ENCODE results near the gene ALCAM.

Gene ALCAM

DNA sequence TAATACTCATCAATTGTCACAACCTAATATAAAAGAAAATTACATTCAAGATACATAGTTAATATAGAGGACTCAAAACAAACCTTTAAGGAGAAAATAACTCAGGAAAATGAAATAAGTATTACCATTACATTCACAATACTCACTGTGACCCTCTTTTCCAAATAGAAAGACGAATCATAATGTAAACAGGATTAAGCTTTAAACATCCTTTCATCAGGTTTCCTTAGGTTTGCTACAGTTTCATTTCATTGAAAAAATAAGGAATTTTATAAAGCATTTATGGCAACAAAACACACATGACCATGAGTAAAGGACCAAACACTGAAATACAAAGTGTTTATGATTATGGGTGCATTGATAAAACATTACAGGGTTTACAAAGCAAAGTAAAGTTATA lies 162.7 kb downstream of the ALCAM start:
- Histone ChIP-seq H3K4me3 (replicated peaks; ENCODE audit: low read depth, low read length) (no peak overlapping the region), H3K27me3 (replicated peaks; ENCODE audit: control insufficient read depth, insufficient read depth, low read length) (no peaks in the 10 kb centered on the region), H3K36me3 (ENCODE audit: control insufficient read depth, insufficient read depth, low read length) (no peaks in the 10 kb centered on the region; the same call in none of the 2 replicates)
- TF ChIP-seq CTCF (IDR thresholded peaks at IDR 0.05; ENCODE audit: insufficient read depth, low read length, poor library complexity, severe bottlenecking) = no peak
- no peak for DNase-seq (ENCODE audit: extremely low read depth, insufficient read length)

- TF ChIP-seq CTCF (IDR thresholded peaks at IDR 0.05; ENCODE audit: insufficient read depth, low read length, poor library complexity, severe bottlenecking) = no peak
- Histone ChIP-seq H3K36me3 (ENCODE audit: control insufficient read depth, insufficient read depth, low read length) (no peaks in the 10 kb centered on the region; the same call in none of the 2 replicates), H3K4me3 (replicated peaks; ENCODE audit: low read depth, low read length) (no peak overlapping the region), H3K27me3 (replicated peaks; ENCODE audit: control insufficient read depth, insufficient read depth, low read length) (no peaks in the 10 kb centered on the region)
- DNase-seq (ENCODE audit: extremely low read depth, insufficient read length) = no peak
Measured at GRCh38 chr3:105532251-105532650, 165.5 kb downstream of the ALCAM start.

DNA sequence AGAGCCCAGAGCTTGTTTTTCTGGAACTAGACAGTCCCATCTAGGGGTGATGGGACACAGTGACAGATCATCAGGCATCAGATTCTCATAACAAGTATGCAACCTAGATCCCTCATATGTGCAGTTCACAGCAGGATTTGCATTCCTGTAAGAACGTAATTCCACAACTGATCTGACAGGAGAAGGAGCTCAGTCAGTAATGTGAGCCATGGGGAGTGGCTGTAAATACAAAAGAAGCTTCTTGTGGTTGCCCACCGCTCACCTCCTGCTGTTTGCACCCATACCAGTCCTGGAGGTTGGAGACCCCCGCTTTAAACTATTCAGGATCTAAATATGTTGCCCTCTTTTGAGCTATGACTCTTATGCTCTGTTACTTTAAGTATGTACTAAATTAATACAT lies 167.3 kb downstream of the ALCAM start:
- no peak for TF ChIP-seq CTCF (IDR thresholded peaks at IDR 0.05; ENCODE audit: insufficient read depth, low read length, poor library complexity, severe bottlenecking)
- H3K36me3 ChIP-seq (ENCODE audit: control insufficient read depth, insufficient read depth, low read length) = peaks cover 2% of the 10 kb centered on the region; the same call in 1 of the 2 replicates
- no peak overlapping the region for H3K4me3 ChIP-seq (replicated peaks; ENCODE audit: low read depth, low read length)

GRCh38 chr3:105534491-105534890 lies 167.8 kb downstream of the ALCAM start:
- no peak for TF ChIP-seq CTCF (IDR thresholded peaks at IDR 0.05; ENCODE audit: insufficient read depth, low read length, poor library complexity, severe bottlenecking)
- DNase-seq (ENCODE audit: extremely low read depth, insufficient read length) = no peak
- H3K27me3 ChIP-seq (replicated peaks; ENCODE audit: control insufficient read depth, insufficient read depth, low read length) = no peaks in the 10 kb centered on the region

More for the DNA sequence above, 167.3 kb downstream of the ALCAM start:
- no peak for DNase-seq (ENCODE audit: extremely low read depth, insufficient read length)
- no peaks in the 10 kb centered on the region for H3K27me3 ChIP-seq (replicated peaks; ENCODE audit: control insufficient read depth, insufficient read depth, low read length)

DNA sequence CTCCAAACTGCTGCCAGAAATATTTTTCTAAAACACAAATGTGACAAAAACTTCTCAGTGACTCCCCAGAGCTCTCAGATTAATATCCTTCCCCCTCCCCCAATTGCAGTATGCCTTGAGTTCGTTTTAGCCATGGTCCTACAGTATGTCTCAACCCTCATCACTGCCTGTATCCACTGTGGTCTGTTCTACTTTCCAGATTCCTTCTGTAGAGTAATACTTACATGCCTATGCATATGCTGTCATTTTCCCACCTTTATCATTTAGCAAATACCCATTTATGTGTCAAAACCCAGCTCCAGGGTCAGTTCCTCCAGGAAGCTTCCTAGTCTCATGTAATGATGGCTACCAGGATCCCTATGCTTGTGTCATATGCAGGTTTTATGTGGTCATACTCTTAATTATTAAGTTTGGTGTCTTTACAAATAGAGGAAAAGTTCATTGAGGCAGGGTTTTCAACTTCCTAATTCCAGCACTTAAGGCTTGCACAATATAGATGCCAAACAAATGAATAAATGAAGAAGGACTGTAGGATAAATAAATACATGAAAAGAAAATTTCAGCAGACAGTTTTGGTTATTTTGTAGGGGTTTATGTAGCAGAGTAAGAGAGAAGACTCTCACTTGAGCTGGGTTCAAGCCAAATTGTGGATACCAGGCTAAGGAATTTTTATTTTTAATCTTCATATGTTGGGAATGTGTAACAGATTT lies 170.8 kb downstream of the ALCAM start:
- no peak for TF ChIP-seq CTCF (IDR thresholded peaks at IDR 0.05; ENCODE audit: insufficient read depth, low read length, poor library complexity, severe bottlenecking)
- DNase-seq (ENCODE audit: extremely low read depth, insufficient read length) = no peak
- peaks cover 5% of the 10 kb centered on the region for H3K36me3 ChIP-seq (ENCODE audit: control insufficient read depth, insufficient read depth, low read length)

More at GRCh38 chr3:105534491-105534890, 167.8 kb downstream of the ALCAM start:
- no peak overlapping the region for H3K4me3 ChIP-seq (replicated peaks; ENCODE audit: low read depth, low read length)
- H3K36me3 ChIP-seq (ENCODE audit: control insufficient read depth, insufficient read depth, low read length) = peaks cover 2% of the 10 kb centered on the region; the same call in 1 of the 2 replicates

More for the DNA sequence above, 170.8 kb downstream of the ALCAM start:
- H3K27me3 ChIP-seq (replicated peaks; ENCODE audit: control insufficient read depth, insufficient read depth, low read length) = no peaks in the 10 kb centered on the region
- no peak overlapping the region for H3K4me3 ChIP-seq (replicated peaks; ENCODE audit: low read depth, low read length)

All from GM06990 (cell line).